Left cardiac atrium (tissue), 4 donors: Measurements from ENCODE around the gene PEPD. TPM values are rescaled to one million over a fixed set of nuclear protein-coding genes. Genes with fewer than 3 reads are reported as not detected.
A peak's percentile ranks its signal among the peaks of the same experiment; 100 is the strongest.

Experiments used
- ATAC-seq, 2 donors: fragments of 200-7000 bp; cut with Tn5 transposase; one replicate each; pipeline ENCODE4 v1.9.1; 2020; ENCODE audit warnings: mild to moderate bottlenecking in 2 of 2, moderate library complexity in 2 of 2
- DNase-seq: peaks from one replicate; pipeline ENCODE4 v3.0.0-alpha.2; 2020
- intact Hi-C, 2 donors: fragments of 100-400 bp; cut with DNase I; formaldehyde crosslinking; loops; one replicate each; pipeline versions ENCODE4 v1.14.1 to v1.15.1; 2022 to 2023
- total RNA-seq, 2 donors: library from RNA; stranded (reverse); fragmentation: NEBNext Ultra II Directional; extraction: Animal tissue kit (Norgen Biotek cat#: 25700); gene quantifications; one replicate each; pipeline ENCODE4 v1.2.1, GENCODE V29; 2021
- donor health status: DM: no; HTN: yes; CAD: no.
- donor health status: DM: no; HTN: yes; CAD: no; lungs with severe emphysema.
- donor health status: DM: yes; HTN: yes; CAD: no.
- donor health status: Dilated cardiomyopathy.

Gene PEPD
- total RNA-seq, 2 donors from 2014 or later, result 40.3 to 51.7 TPM

DNA sequence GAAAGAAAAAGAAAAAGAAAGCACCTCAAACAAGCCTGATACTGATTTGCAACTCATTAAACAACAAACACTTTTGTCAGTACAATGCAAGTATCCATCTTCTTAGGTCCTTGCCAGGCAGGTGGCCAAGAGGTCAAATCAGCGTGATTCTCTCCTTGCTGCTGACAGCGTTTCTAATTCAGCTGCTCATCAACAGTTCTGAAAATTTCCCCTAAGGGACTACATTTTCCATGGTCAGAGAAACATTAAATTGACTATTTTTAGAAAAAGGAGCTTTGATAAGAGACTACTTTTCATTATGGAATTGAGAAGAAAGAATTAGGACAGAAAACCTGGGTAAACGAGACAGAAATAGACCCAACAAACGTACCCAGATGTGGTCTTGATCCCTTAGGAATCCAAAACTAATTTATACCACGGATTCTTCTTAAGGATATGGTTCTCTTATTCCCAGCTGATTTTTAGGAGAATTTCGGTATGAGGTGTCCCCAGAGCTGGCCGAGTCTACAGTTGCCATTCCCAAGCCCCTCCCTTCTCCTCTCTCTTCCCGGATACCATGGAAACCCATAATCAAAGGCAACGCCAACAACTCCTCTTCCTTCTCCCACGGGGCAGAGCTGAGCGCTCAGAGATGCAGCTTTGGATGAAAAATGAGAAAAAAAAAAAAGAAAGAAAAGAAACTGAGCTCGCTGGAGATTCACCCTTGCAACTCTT, 177.6 kb downstream of the PEPD start:
- intact Hi-C loops, result no loop called here
- peak; percentile 71 to 77 for ATAC-seq
- no peak for DNase-seq

- intact Hi-C loops, result no loop called here
- ATAC-seq, result no peak
- DNase-seq, result no peak
Measured at GRCh38 chr19:33343301-33343700, 178.3 kb downstream of the PEPD start.

- intact Hi-C loops, result no loop called here
- ATAC-seq, result no peak
Measured at GRCh38 chr19:33340991-33341390, 180.6 kb downstream of the PEPD start.

GRCh38 chr19:33339016-33339984, 182.3 kb downstream of the PEPD start:
- ATAC-seq (no peak), DNase-seq (no peak)
- intact Hi-C loops, result no loop called here

More at GRCh38 chr19:33340991-33341390, 180.6 kb downstream of the PEPD start:
- no peak for DNase-seq

Other genes with a start within 250 kb of the PEPD start
- 10 to 100 TPM; 21.0 to 41.8 TPM for gene CEBPA, start 219.3 kb downstream of the PEPD start, total RNA-seq
- 10 to 100 TPM; 16.6 to 21.0 TPM for gene CEBPG, start 148.1 kb downstream of the PEPD start, total RNA-seq
- under 1 TPM; 0.29 to 0.42 TPM for gene CHST8, start 100.2 kb upstream of the PEPD start, total RNA-seq